Thyroid gland (tissue), 4 donors: ENCODE data around the gene ZC3H12A.

Experiments
- POLR2A ChIP-seq, 2 donors: fragments of 450-650 bp; IDR thresholded peaks; one replicate each; pipeline ENCODE4 v1.6.1; 2017; ENCODE audit warnings: antibody characterized with exemption in 2 of 2, mild to moderate bottlenecking in 2 of 2, moderate library complexity in 1 of 2
- TF ChIP-seq, protein P1 (sequence below), 6 experiments: fragments of 200-600 bp in 3 of 6; fragments of 450-650 bp in 3 of 6; sonication (generic) in 3 of 6; IDR thresholded peaks; one replicate each; pipeline ENCODE4 v1.5.1; 2016 to 2019; ENCODE audit warnings: antibody characterized with exemption in 6 of 6, mild to moderate bottlenecking in 2 of 6, inconsistent platforms in 1 of 6, moderate library complexity in 1 of 6

- TF ChIP-seq, protein P1, sequence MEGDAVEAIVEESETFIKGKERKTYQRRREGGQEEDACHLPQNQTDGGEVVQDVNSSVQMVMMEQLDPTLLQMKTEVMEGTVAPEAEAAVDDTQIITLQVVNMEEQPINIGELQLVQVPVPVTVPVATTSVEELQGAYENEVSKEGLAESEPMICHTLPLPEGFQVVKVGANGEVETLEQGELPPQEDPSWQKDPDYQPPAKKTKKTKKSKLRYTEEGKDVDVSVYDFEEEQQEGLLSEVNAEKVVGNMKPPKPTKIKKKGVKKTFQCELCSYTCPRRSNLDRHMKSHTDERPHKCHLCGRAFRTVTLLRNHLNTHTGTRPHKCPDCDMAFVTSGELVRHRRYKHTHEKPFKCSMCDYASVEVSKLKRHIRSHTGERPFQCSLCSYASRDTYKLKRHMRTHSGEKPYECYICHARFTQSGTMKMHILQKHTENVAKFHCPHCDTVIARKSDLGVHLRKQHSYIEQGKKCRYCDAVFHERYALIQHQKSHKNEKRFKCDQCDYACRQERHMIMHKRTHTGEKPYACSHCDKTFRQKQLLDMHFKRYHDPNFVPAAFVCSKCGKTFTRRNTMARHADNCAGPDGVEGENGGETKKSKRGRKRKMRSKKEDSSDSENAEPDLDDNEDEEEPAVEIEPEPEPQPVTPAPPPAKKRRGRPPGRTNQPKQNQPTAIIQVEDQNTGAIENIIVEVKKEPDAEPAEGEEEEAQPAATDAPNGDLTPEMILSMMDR (IDR thresholded peaks at IDR 0.05) = no peak
- TF ChIP-seq POLR2A (IDR thresholded peaks at IDR 0.05) = no peak
Measured at GRCh38 chr1:37465593-37466517, 8.5 kb upstream of the ZC3H12A start.
